K562 (cell line): Measurements from ENCODE around the gene CFDP1. TPM values are rescaled to one million over a fixed set of nuclear protein-coding genes. Genes with fewer than 3 reads are reported as not detected.

Source experiments
- ARID3B ChIP-seq: fragments of 250-450 bp; sonication (Bioruptor Pico); IDR thresholded peaks from 2 replicates; pipeline ENCODE4 v1.4.0; 2020; ENCODE audit warnings: borderline replicate concordance
- ARID4B ChIP-seq: sonication (generic); formaldehyde crosslinking; IDR thresholded peaks from 2 replicates; pipeline ENCODE4 v1.8.0; 2022; ENCODE audit warnings: mild to moderate bottlenecking, missing genetic modification reagents
- DIDO1 ChIP-seq: fragments of 450-650 bp; IDR thresholded peaks from 2 replicates; pipeline ENCODE4 v1.6.1; 2016; ENCODE audit warnings: low read depth, missing biosample characterization, missing genetic modification characterization
- FOXJ3 ChIP-seq: sonication (generic); formaldehyde crosslinking; IDR thresholded peaks from 2 replicates; pipeline ENCODE4 v1.4.0; 2020; ENCODE audit warnings: mild to moderate bottlenecking, missing genetic modification reagents
- HMGXB4 ChIP-seq: sonication (generic); formaldehyde crosslinking; IDR thresholded peaks from 2 replicates; pipeline ENCODE4 v1.8.1; 2023; ENCODE audit warnings: mild to moderate bottlenecking, missing genetic modification reagents
- NFIC ChIP-seq: fragments of 450-650 bp; IDR thresholded peaks from 2 replicates; pipeline ENCODE4 v1.6.1; 2017; ENCODE audit warnings: mild to moderate bottlenecking, inconsistent platforms
- NR0B1 ChIP-seq: fragments of 450-650 bp; IDR thresholded peaks from one replicate; pipeline ENCODE4 v1.6.1; 2018; ENCODE audit warnings: mild to moderate bottlenecking, moderate library complexity; ENCODE audit not compliant: partially characterized antibody
- PHF21A ChIP-seq: fragments of 450-650 bp; IDR thresholded peaks from 2 replicates; pipeline ENCODE4 v1.6.1; 2017; ENCODE audit warnings: low read depth, borderline replicate concordance
- POU5F1 ChIP-seq: fragments of 150-350 bp; IDR thresholded peaks from 2 replicates; pipeline ENCODE4 v1.6.1; 2014; ENCODE audit warnings: borderline replicate concordance, low read length, low read depth, mild to moderate bottlenecking; ENCODE audit not compliant: partially characterized antibody
- TAL1 ChIP-seq: fragments of 450-650 bp; IDR thresholded peaks from 2 replicates; pipeline ENCODE4 v1.6.1; 2016; ENCODE audit warnings: mild to moderate bottlenecking
- UBTF ChIP-seq, 2 experiments: IDR thresholded peaks; 2 replicates each; pipeline ENCODE4 v1.6.1; 2012; ENCODE audit warnings: improper control_type of control experiment in 2 of 2, low read depth in 2 of 2, low read length in 2 of 2, borderline replicate concordance in 1 of 2
- ZNF57 ChIP-seq: fragments of 450-650 bp; formaldehyde crosslinking; IDR thresholded peaks from 2 replicates; pipeline ENCODE4 v1.4.0; 2020; ENCODE audit warnings: mild to moderate bottlenecking, moderate library complexity
- ZNF655 ChIP-seq: fragments of 250-450 bp; sonication (Bioruptor Pico); IDR thresholded peaks from 2 replicates; pipeline ENCODE4 v1.5.0; 2021
- polyA plus RNA-seq, 8 experiments: library from polyadenylated mRNA; depleted of rRNA in 4 of 8; stranded (reverse) in 5 of 8; unstranded in 3 of 8; fragments of >200 nt; fragmentation: Nextera tagmentation in 2 of 8; fragmentation: Illumina TruSeq in 1 of 8; extraction: Ambion mirVana in 2 of 8; extraction: Trizol in 1 of 8; gene quantifications; 2 replicates each; pipeline versions ENCODE4 v1.2.1 to v1.2.3, GENCODE V29; 2011 to 2014; ENCODE audit warnings: inconsistent platforms in 1 of 8, missing spikeins in 1 of 8
- total RNA-seq, 7 experiments: library from RNA; depleted of rRNA in 6 of 7; stranded (reverse); fragments of >200 nt in 6 of 7; fragmentation: Illumina TruSeq in 2 of 7; extraction: Trizol in 2 of 7; gene quantifications; 2 replicates each; pipeline versions ENCODE4 v1.2.1 to v1.2.3, GENCODE V29; 2011 to 2021; ENCODE audit warnings: low replicate concordance in 1 of 7

Gene CFDP1
- total and polyA plus RNA-seq, 9 of the 15 experiments (the other 6 are each of a cell fraction or from before 2014, with no cell fraction given): 31.5 to 78.4 (median 61.7) TPM

GRCh38 chr16:75433732-75434413 lies 570 bp upstream of the CFDP1 start (continued):
- TF ChIP-seq HMGXB4 (CRISPR knock-in tag) (no peak), ARID3B (CRISPR knock-in tag) (no peak), NR0B1 (no peak), DIDO1 (0 out of 2 replicates have a peak, but pooled peaks have one; percentile 38), POU5F1 (no peak), TAL1 (0 out of 2 replicates have a peak, but pooled peaks have one; percentile 14), FOXJ3 (CRISPR knock-in tag) (no peak), ARID4B (CRISPR knock-in tag) (peak; percentile 49; the same call in 1 of the 2 replicates), UBTF (IDR thresholded peaks at IDR 0.05; ENCODE audit: borderline replicate concordance in 1 of 2, low read depth in 2 of 2, low read length in 2 of 2) (peak in 1 of 2 experiments; percentile 58; a peak in 1 of 4 replicates), ZNF655 (CRISPR knock-in tag) (no peak), PHF21A (no peak), NFIC (peak; percentile 79), ZNF57 (CRISPR knock-in tag) (no peak)
